IPS-18c (cell line): Measurements from ENCODE around the gene FGFR2.

Source experiments
- H3K4me3 ChIP-seq: 2 replicates; pipeline ENCODE4 v1.7.0; 2013; ENCODE audit warnings: low read depth, mild to moderate bottlenecking, low read length, moderate library complexity; ENCODE audit not compliant: insufficient read depth
- H3K9me3 ChIP-seq: one replicate; pipeline ENCODE4 v1.6.1; 2013; ENCODE audit warnings: mild to moderate bottlenecking, low read length, moderate library complexity; ENCODE audit not compliant: control insufficient read depth, insufficient read depth

FGFR2 gene

GRCh38 chr10:121598263-121599249, at the start of gene FGFR2:
TSS of gene FGFR2 (minus strand) at chr10:121598444. CDS start at chr10:121593817, 4,627 bp downstream.
- Histone ChIP-seq H3K4me3 (peak within 1 kb of the TSS; percentile 94), H3K9me3 (no peaks in the 10 kb centered on the region)

DNA sequence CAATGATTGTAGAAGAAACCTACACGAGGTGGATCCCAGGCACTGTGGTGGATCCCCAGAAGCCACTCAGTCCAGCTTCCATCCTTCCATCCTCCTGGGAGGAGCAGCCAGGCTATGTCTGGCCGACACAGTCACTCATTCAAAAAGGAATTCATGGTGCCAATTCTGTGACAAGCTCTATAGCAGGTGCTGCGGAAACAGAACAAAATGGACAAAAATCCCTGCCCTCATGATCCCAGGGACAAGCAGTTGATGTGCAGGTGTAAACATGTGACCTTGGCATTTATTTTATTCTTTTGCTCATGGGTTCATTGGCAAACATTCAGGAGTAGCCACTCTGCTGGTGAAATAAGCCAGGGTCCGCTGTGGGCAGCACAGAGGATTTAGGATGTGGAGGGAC, 49.2 kb upstream of the FGFR2 start:
- no peaks in the 10 kb centered on the region for H3K9me3 ChIP-seq
- no peak overlapping the region for H3K4me3 ChIP-seq

DNA sequence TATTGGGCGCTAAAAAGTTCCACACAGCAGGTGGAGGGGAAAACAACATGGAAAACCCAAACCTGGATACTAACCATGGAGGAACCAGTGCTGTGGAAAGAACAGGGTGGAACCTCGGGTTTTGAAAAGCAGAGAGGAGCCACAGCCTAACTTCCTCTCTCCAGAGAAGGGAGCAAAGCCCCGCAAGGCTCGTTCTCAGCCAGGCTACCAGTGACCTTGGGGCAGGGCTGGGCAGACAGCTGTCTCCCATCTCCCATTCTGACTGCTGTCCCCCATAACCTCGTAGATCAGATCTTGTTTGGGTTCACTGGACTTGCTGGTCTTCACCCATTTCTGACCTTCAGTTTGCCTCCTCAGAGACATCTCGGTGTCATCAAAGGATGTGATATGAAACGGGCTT, 47.5 kb upstream of the FGFR2 start:
- Histone ChIP-seq H3K4me3 (no peak overlapping the region), H3K9me3 (no peaks in the 10 kb centered on the region)

DNA sequence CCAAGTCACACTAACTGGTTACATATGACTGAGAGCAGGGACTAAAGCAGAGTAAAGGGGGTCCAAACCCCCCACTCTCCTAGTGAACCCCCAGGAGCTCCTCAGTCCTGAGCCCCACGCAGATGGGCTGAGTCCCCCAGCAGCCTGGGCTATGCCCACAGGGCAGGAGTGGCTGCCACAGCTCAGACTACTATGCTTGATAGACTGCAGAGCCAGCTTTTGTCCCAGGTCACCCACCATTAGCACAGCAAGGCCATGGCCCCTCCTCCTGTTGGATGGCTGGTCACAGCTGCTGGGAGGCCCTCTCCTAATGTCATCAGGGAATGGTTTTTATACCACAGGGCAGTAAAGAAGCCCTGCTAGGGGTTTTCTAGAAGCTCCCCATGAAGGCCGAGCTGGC, 46.3 kb upstream of the FGFR2 start:
- Histone ChIP-seq H3K9me3 (no peaks in the 10 kb centered on the region), H3K4me3 (no peak overlapping the region)

- Histone ChIP-seq H3K9me3 (no peaks in the 10 kb centered on the region), H3K4me3 (no peak overlapping the region)
Observed at GRCh38 chr10:121640266-121640665, 42.0 kb upstream of the FGFR2 start.

- Histone ChIP-seq H3K9me3 (no peaks in the 10 kb centered on the region), H3K4me3 (no peak overlapping the region)
Observed at GRCh38 chr10:121639416-121639815, 41.2 kb upstream of the FGFR2 start.

- Histone ChIP-seq H3K4me3 (no peak overlapping the region), H3K9me3 (no peaks in the 10 kb centered on the region)
Observed at GRCh38 chr10:121637437-121637836, 39.2 kb upstream of the FGFR2 start.

GRCh38 chr10:121633056-121633455, 34.8 kb upstream of the FGFR2 start:
- Histone ChIP-seq H3K4me3 (no peak overlapping the region), H3K9me3 (no peaks in the 10 kb centered on the region)

- Histone ChIP-seq H3K9me3 (no peaks in the 10 kb centered on the region), H3K4me3 (no peak overlapping the region)
Observed at GRCh38 chr10:121631365-121632029, 33.3 kb upstream of the FGFR2 start.

DNA sequence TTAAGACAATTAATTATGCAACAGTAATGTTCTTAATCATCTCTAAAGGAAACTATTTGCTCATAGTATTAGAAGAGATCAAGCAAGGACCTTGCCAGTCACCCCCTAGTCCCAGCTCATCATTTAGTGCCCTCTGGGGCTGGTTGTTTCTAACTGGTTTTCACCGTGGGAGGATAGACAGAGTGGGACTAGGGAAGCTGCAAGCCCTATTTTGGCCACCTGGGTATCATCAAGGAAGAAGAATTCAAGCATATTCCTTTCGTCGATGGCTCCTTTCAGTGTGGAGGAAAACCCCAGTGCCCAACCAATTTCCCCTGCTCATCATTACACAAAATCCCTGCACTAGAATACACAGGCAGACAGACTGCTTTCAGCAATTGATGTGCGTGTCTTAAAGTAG, 30.6 kb upstream of the FGFR2 start:
- Histone ChIP-seq H3K9me3 (no peaks in the 10 kb centered on the region), H3K4me3 (no peak overlapping the region)

DNA sequence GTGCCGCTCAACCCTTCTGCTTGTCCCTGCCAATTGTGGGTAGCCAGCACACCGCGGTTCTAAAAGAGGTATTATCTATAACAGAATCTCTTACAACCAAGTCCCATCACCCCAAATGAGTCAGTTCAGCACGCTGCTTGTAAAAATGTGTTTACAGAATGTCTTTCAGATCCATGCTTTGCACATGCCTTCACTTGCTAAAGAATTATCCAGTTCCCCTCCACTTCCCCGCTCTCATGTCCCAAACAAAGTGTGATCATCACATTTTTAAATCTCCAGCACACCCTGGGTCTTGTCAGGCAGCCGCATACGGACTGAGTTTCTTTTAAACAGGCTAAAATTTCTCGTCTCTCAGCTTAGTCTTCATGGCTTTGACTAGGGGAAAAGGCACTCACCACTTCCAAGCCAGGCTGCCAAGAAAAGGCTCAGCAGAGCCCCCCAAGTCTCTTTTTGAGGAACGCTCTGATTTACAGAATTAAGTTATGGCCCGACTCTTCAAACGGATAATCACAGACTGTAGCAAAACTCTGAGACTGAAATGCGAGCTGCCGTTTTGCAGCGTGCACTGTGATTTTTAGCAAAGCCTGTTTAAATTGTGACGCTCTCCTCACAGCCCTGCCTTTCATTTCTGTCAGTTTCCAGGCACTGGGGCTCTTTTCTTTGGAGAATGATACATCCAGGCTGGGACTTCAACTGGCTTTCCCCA, 29.8 kb upstream of the FGFR2 start:
- no peaks in the 10 kb centered on the region for H3K9me3 ChIP-seq
- H3K4me3 ChIP-seq = no peak overlapping the region

DNA sequence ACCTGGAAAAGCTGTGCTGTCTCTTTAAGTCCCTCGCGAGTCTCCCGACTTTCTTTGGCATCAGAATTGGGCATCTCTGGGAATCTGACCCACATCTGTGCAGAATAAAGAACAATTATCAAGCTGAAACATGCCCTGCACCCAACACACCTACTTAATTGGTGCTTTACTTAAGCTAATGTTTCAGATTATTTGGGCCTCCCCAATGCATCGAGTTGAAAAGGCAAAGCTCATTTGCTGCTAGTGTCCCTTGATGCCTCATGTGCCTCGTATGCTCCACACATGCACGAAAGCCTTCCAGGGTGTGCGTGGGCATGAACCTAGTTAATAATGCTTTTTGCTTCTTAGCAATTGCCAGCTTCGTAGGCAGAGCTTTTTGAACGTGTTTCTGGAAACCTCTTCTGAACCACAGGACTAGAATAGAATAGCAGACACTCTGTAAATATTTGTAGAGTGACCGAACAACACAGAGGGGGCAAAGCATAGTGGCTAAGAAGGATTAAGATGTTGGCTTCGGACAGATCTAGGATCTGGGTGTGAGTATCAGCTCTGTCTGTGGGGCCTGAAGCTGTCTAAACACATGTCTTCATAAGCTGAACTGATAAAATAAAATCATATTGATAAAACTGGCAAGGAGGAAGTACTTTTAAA, 26.7 kb upstream of the FGFR2 start:
- no peak overlapping the region for H3K4me3 ChIP-seq
- peaks cover 2% of the 10 kb centered on the region for H3K9me3 ChIP-seq

GRCh38 chr10:121618906-121619305, 20.7 kb upstream of the FGFR2 start:
- Histone ChIP-seq H3K4me3 (no peak overlapping the region), H3K9me3 (peaks cover 2% of the 10 kb centered on the region)

- H3K4me3 ChIP-seq = no peak overlapping the region
- peaks cover 2% of the 10 kb centered on the region for H3K9me3 ChIP-seq
Observed at GRCh38 chr10:121617176-121617575, 18.9 kb upstream of the FGFR2 start.

GRCh38 chr10:121616291-121616690, 18.0 kb upstream of the FGFR2 start:
- Histone ChIP-seq H3K4me3 (no peak overlapping the region), H3K9me3 (peaks cover 2% of the 10 kb centered on the region)

DNA sequence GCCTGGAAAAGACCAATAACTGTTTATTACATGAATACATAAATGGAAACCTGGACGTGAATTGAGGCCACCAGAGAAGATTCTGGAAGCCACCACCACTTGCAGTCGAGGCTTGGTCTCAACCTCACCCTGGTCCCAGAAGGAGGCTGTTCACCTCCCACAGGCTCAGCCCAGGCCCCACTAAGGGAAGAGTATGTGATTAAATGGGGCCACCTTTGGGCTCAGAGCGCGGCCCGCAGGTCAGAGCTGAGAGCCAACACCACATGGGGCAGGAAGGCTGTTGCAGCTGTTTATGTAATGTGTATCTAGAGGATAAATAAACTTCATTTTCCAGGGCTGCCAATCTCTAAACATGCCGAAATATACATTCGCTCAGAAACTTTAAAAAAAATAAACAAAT, 17.6 kb upstream of the FGFR2 start:
- Histone ChIP-seq H3K9me3 (peaks cover 2% of the 10 kb centered on the region), H3K4me3 (no peak overlapping the region)

- H3K4me3 ChIP-seq = no peak overlapping the region
Observed at GRCh38 chr10:121615435-121615793, 17.2 kb upstream of the FGFR2 start.

More at GRCh38 chr10:121615435-121615793, 17.2 kb upstream of the FGFR2 start:
- H3K9me3 ChIP-seq = peaks cover 2% of the 10 kb centered on the region
